Measurements from ENCODE around the gene MPPED2. TPM values are rescaled to one million over a fixed set of nuclear protein-coding genes. Genes with fewer than 3 reads are reported as not detected.

Gene MPPED2
- polyA plus RNA-seq, 3 donors: 0.29 to 0.59 (median 0.52) TPM

- no peak for DNase-seq
- no CpG with 5 or more reads among the region's 3 CpGs for WGBS (ENCODE audit: insufficient coverage)
- H3K36me3 ChIP-seq (replicated peaks in 1 of 2; ENCODE audit: control insufficient read depth in 1 of 2, insufficient read depth in 2 of 2, low read length in 2 of 2): no peaks in the 10 kb centered on the region
Observed at GRCh38 chr11:30631148-30631547, 45.0 kb upstream of the MPPED2 start.

GRCh38 chr11:30619767-30620166, 33.6 kb upstream of the MPPED2 start:
- H3K27ac Mint-ChIP-seq: no peak overlapping the region
- no peaks in the 10 kb centered on the region for H3K4me1 ChIP-seq (ENCODE audit: control insufficient read depth in 1 of 2, insufficient read depth in 2 of 2, low read length in 2 of 2)
- no peak for TF ChIP-seq CTCF (IDR thresholded peaks at IDR 0.05)
- no peaks in the 10 kb centered on the region for H4K20me1 ChIP-seq (ENCODE audit: insufficient read depth, low read length)
- H3K4me2 ChIP-seq (replicated peaks; ENCODE audit: extremely low read depth, low read length, poor library complexity, severe bottlenecking): no peak overlapping the region
- H3K9me3 Mint-ChIP-seq: peaks cover 0 to 6% (median 4%) of the 10 kb centered on the region in 7 donors
- no peak overlapping the region for H2AFZ ChIP-seq (ENCODE audit: insufficient read depth, low read depth, low read length, poor library complexity, severe bottlenecking)
- intact Hi-C loops (cut with micrococcal nuclease): no loop called here
- WGBS (ENCODE audit: insufficient coverage): no CpG with 5 or more reads among the region's 1 CpG
- H3K9ac ChIP-seq (ENCODE audit: insufficient read depth, low read length, poor library complexity, severe bottlenecking): no peak overlapping the region
- H3K36me3 Mint-ChIP-seq: no peaks in the 10 kb centered on the region
- H3K27ac ChIP-seq (ENCODE audit: low read depth in 1 of 2, low read length in 2 of 2): no peak overlapping the region
- no peak overlapping the region for H3K4me3 ChIP-seq (replicated peaks in 1 of 3; ENCODE audit: low read depth in 2 of 3, low read length in 3 of 3)
- H3K27me3 ChIP-seq (ENCODE audit: control insufficient read depth in 2 of 2, insufficient read depth in 2 of 2, low read length in 2 of 2): no peaks in the 10 kb centered on the region
- H3K4me3 Mint-ChIP-seq: no peak overlapping the region
- H3K36me3 ChIP-seq (replicated peaks in 1 of 2; ENCODE audit: control insufficient read depth in 1 of 2, insufficient read depth in 2 of 2, low read length in 2 of 2): no peaks in the 10 kb centered on the region
- no peaks in the 10 kb centered on the region for H3K9me3 ChIP-seq (replicated peaks in 1 of 2; ENCODE audit: control insufficient read depth in 1 of 2, insufficient read depth in 1 of 2, low read length in 2 of 2)
- H3K27me3 Mint-ChIP-seq (ENCODE audit: low read depth in 3 of 3): no peaks in the 10 kb centered on the region
- no peaks in the 10 kb centered on the region for H3K79me2 ChIP-seq (ENCODE audit: insufficient read depth, low read length)
- DNase-seq: no peak
- no peaks in the 10 kb centered on the region for H3K4me1 Mint-ChIP-seq

More at GRCh38 chr11:30631148-30631547, 45.0 kb upstream of the MPPED2 start:
- no peak overlapping the region for H3K27ac ChIP-seq (ENCODE audit: low read depth in 1 of 2, low read length in 2 of 2)
- H3K4me2 ChIP-seq (replicated peaks; ENCODE audit: extremely low read depth, low read length, poor library complexity, severe bottlenecking): no peak overlapping the region
- no peak overlapping the region for H3K27ac Mint-ChIP-seq
- no peak overlapping the region for H3K4me3 ChIP-seq (replicated peaks in 1 of 3; ENCODE audit: low read depth in 2 of 3, low read length in 3 of 3)
- no peaks in the 10 kb centered on the region for H4K20me1 ChIP-seq (ENCODE audit: insufficient read depth, low read length)
- no peaks in the 10 kb centered on the region for H3K4me1 ChIP-seq (ENCODE audit: control insufficient read depth in 1 of 2, insufficient read depth in 2 of 2, low read length in 2 of 2)
- no peak overlapping the region for H3K4me3 Mint-ChIP-seq
- TF ChIP-seq CTCF (IDR thresholded peaks at IDR 0.05): no peak
- intact Hi-C loops (cut with micrococcal nuclease): no loop called here
- H3K36me3 Mint-ChIP-seq: no peaks in the 10 kb centered on the region
- H3K79me2 ChIP-seq (ENCODE audit: insufficient read depth, low read length): no peaks in the 10 kb centered on the region
- H3K9ac ChIP-seq (ENCODE audit: insufficient read depth, low read length, poor library complexity, severe bottlenecking): no peak overlapping the region
- H3K27me3 Mint-ChIP-seq (ENCODE audit: low read depth in 3 of 3): peaks cover 0 to 1% (median 0%) of the 10 kb centered on the region in 3 donors
- H3K9me3 Mint-ChIP-seq: peaks cover 0 to 5% (median 2%) of the 10 kb centered on the region in 7 donors
- H3K27me3 ChIP-seq (ENCODE audit: control insufficient read depth in 2 of 2, insufficient read depth in 2 of 2, low read length in 2 of 2): no peaks in the 10 kb centered on the region
- H2AFZ ChIP-seq (ENCODE audit: insufficient read depth, low read depth, low read length, poor library complexity, severe bottlenecking): no peak overlapping the region
- no peaks in the 10 kb centered on the region for H3K4me1 Mint-ChIP-seq
- no peaks in the 10 kb centered on the region for H3K9me3 ChIP-seq (replicated peaks in 1 of 2; ENCODE audit: control insufficient read depth in 1 of 2, insufficient read depth in 1 of 2, low read length in 2 of 2)

Data from CD14-positive monocyte (primary cell).